K562 (cell line): ENCODE measurements around the gene G6PC3. TPM values are rescaled to one million over a fixed set of nuclear protein-coding genes. Genes with fewer than 3 reads are reported as not detected.

ENCODE experiments used
- ATF7 ChIP-seq: fragments of 450-650 bp; IDR thresholded peaks from 2 replicates; pipeline ENCODE4 v1.7.1; 2014; ENCODE audit warnings: mild to moderate bottlenecking, moderate library complexity
- BRD4 ChIP-seq: fragments of 200-600 bp; sonication (generic); IDR thresholded peaks from 2 replicates; pipeline ENCODE4 v1.6.1; 2017; ENCODE audit warnings: inconsistent platforms
- CAMTA2 ChIP-seq: fragments of 250-450 bp; sonication (Bioruptor Pico); conservative IDR thresholded peaks from 2 replicates; pipeline ENCODE4 v1.5.1; 2022
- CBX3 ChIP-seq, 2 experiments: IDR thresholded peaks; 1 replicate in 1 of 2; 2 replicates in 1 of 2; pipeline ENCODE4 v1.6.1; 2012; ENCODE audit warnings: inconsistent platforms in 2 of 2, low read length in 2 of 2, borderline replicate concordance in 1 of 2, control low read depth in 1 of 2
- GABPA ChIP-seq: fragments of 200-800 bp; sonication (Bioruptor generic); conservative IDR thresholded peaks from 2 replicates; pipeline ENCODE4 v1.6.1; 2016; ENCODE audit warnings: low read depth, missing genetic modification characterization, missing compliant biosample characterization
- GATAD2B ChIP-seq: fragments of 450-650 bp; IDR thresholded peaks from 2 replicates; pipeline ENCODE4 v1.6.1; 2017; ENCODE audit warnings: mild to moderate bottlenecking, borderline replicate concordance
- GTF2B ChIP-seq: IDR thresholded peaks from 2 replicates; pipeline ENCODE4 v1.6.1; 2011; ENCODE audit not compliant: insufficient read length; ENCODE audit errors: extremely low read depth
- HNRNPH1 ChIP-seq: fragments of 200-400 bp; formaldehyde crosslinking; optimal IDR thresholded peaks from 2 replicates; pipeline ENCODE3; 2017; ENCODE audit warnings: low read depth, mild to moderate bottlenecking, low read length, moderate library complexity
- HNRNPLL ChIP-seq: fragments of 200-400 bp; formaldehyde crosslinking; IDR thresholded peaks from 2 replicates; pipeline ENCODE4 v1.6.1; 2017; ENCODE audit warnings: low read length, low read depth, mild to moderate bottlenecking; ENCODE audit not compliant: poor library complexity, severe bottlenecking
- IRF2 ChIP-seq: sonication (generic); formaldehyde crosslinking; IDR thresholded peaks from 2 replicates; pipeline ENCODE4 v1.8.1; 2022; ENCODE audit warnings: mild to moderate bottlenecking, missing genetic modification reagents
- KHSRP ChIP-seq: fragments of 450-650 bp; IDR thresholded peaks from 2 replicates; pipeline ENCODE4 v1.6.1; 2017
- MITF ChIP-seq: IDR thresholded peaks from 2 replicates; pipeline ENCODE4 v1.6.1; 2014; ENCODE audit warnings: antibody characterized with exemption
- MLLT1 ChIP-seq, 2 experiments: fragments of 450-650 bp; IDR thresholded peaks; 2 replicates each; pipeline ENCODE4 v1.6.1; 2016
- NUFIP1 ChIP-seq: fragments of 450-650 bp; IDR thresholded peaks from 2 replicates; pipeline ENCODE4 v1.6.1; 2018; ENCODE audit not compliant: partially characterized antibody
- POLR2G ChIP-seq: fragments of 200-400 bp; formaldehyde crosslinking; IDR thresholded peaks from 2 replicates; pipeline ENCODE4 v1.6.1; 2017; ENCODE audit warnings: low read depth, mild to moderate bottlenecking, antibody characterized with exemption, low read length, moderate library complexity
- POLR3G ChIP-seq: IDR thresholded peaks from 2 replicates; pipeline ENCODE4 v1.6.1; 2011; ENCODE audit not compliant: insufficient read length, insufficient replicate concordance; ENCODE audit errors: extremely low read depth
- PTBP1 ChIP-seq: fragments of 200-400 bp; formaldehyde crosslinking; IDR thresholded peaks from 2 replicates; pipeline ENCODE4 v1.6.1; 2017; ENCODE audit warnings: low read depth, low read length
- RBM17 ChIP-seq: fragments of 200-400 bp; formaldehyde crosslinking; IDR thresholded peaks from 2 replicates; pipeline ENCODE4 v1.6.1; 2017; ENCODE audit warnings: low read depth, mild to moderate bottlenecking, low read length, borderline replicate concordance
- RUNX1 ChIP-seq: sonication (generic); IDR thresholded peaks from 2 replicates; pipeline ENCODE4 v1.6.1; 2016; ENCODE audit warnings: antibody characterized with exemption, low read depth
- TAF9B ChIP-seq: fragments of 450-650 bp; IDR thresholded peaks from 2 replicates; pipeline ENCODE4 v1.6.1; 2018; ENCODE audit warnings: mild to moderate bottlenecking; ENCODE audit not compliant: partially characterized antibody
- TEAD1 ChIP-seq, 2 experiments: fragments of 450-650 bp in 1 of 2; sonication (generic) in 1 of 2; formaldehyde crosslinking; IDR thresholded peaks; 2 replicates each; pipeline versions ENCODE4 v1.4.0 to v1.8.0; 2020 to 2022; ENCODE audit warnings: mild to moderate bottlenecking in 2 of 2, missing genetic modification reagents in 1 of 2
- ZNF140 ChIP-seq: fragments of 250-450 bp; sonication (Bioruptor Pico); IDR thresholded peaks from 2 replicates; pipeline ENCODE4 v1.8.0; 2021; ENCODE audit warnings: moderate library complexity, mild to moderate bottlenecking, inconsistent platforms
- ZNF280A ChIP-seq: fragments of 450-650 bp; IDR thresholded peaks from 2 replicates; pipeline ENCODE4 v1.6.1; 2018; ENCODE audit warnings: mild to moderate bottlenecking, low read depth; ENCODE audit not compliant: partially characterized antibody
- ZNF699 ChIP-seq: fragments of 250-450 bp; sonication (Bioruptor Pico); IDR thresholded peaks from 2 replicates; pipeline ENCODE4 v1.8.0; 2021; ENCODE audit warnings: mild to moderate bottlenecking, moderate library complexity; ENCODE audit not compliant: insufficient replicate concordance
- polyA plus RNA-seq, 8 experiments: library from polyadenylated mRNA; depleted of rRNA in 4 of 8; stranded (reverse) in 5 of 8; unstranded in 3 of 8; fragments of >200 nt; fragmentation: Nextera tagmentation in 2 of 8; fragmentation: Illumina TruSeq in 1 of 8; extraction: Ambion mirVana in 2 of 8; extraction: Trizol in 1 of 8; gene quantifications; 2 replicates each; pipeline versions ENCODE4 v1.2.1 to v1.2.3, GENCODE V29; 2011 to 2014; ENCODE audit warnings: inconsistent platforms in 1 of 8, missing spikeins in 1 of 8
- total RNA-seq, 7 experiments: library from RNA; depleted of rRNA in 6 of 7; stranded (reverse); fragments of >200 nt in 6 of 7; fragmentation: Illumina TruSeq in 2 of 7; extraction: Trizol in 2 of 7; gene quantifications; 2 replicates each; pipeline versions ENCODE4 v1.2.1 to v1.2.3, GENCODE V29; 2011 to 2021; ENCODE audit warnings: low replicate concordance in 1 of 7

G6PC3 gene
- total and polyA plus RNA-seq, 9 of the 15 experiments (the other 6 are each of a cell fraction or from before 2014, with no cell fraction given): 10.4 to 57.8 (median 31.1) TPM

- TF ChIP-seq MLLT1 (IDR thresholded peaks at IDR 0.05) (no peak), POLR3G (no peak), NUFIP1 (no peak), ATF7 (no peak), IRF2 (CRISPR knock-in tag) (no peak), ZNF280A (no peak), PTBP1 (no peak), MITF (no peak), HNRNPH1 (no peak), HNRNPLL (no peak), GATAD2B (no peak), BRD4 (peak; percentile 75; the same call in 1 of the 2 replicates), RUNX1 (no peak), CBX3 (IDR thresholded peaks at IDR 0.05; ENCODE audit: borderline replicate concordance in 1 of 2, low read length in 2 of 2) (no peak; a peak in 1 of 3 replicates), ZNF699 (CRISPR knock-in tag) (no peak), GABPA (tag) (peak; percentile 78), ZNF140 (no peak), CAMTA2 (CRISPR knock-in tag) (no peak), RBM17 (no peak), KHSRP (no peak), TEAD1 (CRISPR knock-in tag; IDR thresholded peaks at IDR 0.05) (peak in 1 of 2 experiments; percentile 42; a peak in 1 of 4 replicates), GTF2B (no peak), POLR2G (peak; percentile 70), TAF9B (no peak)
These were observed 25.3 kb downstream of the G6PC3 start (continued) for GRCh38 chr17:44095647-44096496.
